Activated CD4-positive, alpha-beta memory T cell treated with anti-CD3 and anti-CD28 coated beads, Interleukin-2, amount 10 ng/mL, durations not matched to agents 7 days and 5 days (primary cell): ENCODE results near the gene NUDC. TPM values are rescaled to one million over a fixed set of nuclear protein-coding genes. Genes with fewer than 3 reads are reported as not detected.
"Not testable (repeated sequence)": the region's sequence is repeated elsewhere in the genome, so short reads cannot be mapped to it uniquely, and the experiment has no call there.

Experiments
- CTCF ChIA-PET: fragments of 350-600 bp; sonication (Branson Sonifier 250); formaldehyde crosslinking; loops from one replicate; lab custom pipeline; 2021; ENCODE audit warnings: antibody characterized with exemption, inconsistent platforms; lab: Charles Lee
- POLR2A ChIA-PET: fragments of 350-600 bp; sonication (Branson Sonifier 250); formaldehyde crosslinking; loops from one replicate; lab custom pipeline; 2021; ENCODE audit warnings: antibody characterized with exemption; lab: Charles Lee
- DNase-seq: peaks from one replicate; pipeline ENCODE4 v3.0.0-alpha.2; 2020
- H3K27ac Mint-ChIP-seq: one replicate; pipeline ENCODE4 v1.8.0; 2021; ENCODE audit warnings: mild to moderate bottlenecking, mixed read lengths
- H3K27me3 Mint-ChIP-seq: one replicate; pipeline ENCODE4 v1.8.0; 2021; ENCODE audit warnings: mixed read lengths
- H3K36me3 Mint-ChIP-seq: one replicate; pipeline ENCODE4 v1.8.0; 2021; ENCODE audit warnings: low read depth, mixed read lengths
- H3K4me1 Mint-ChIP-seq: one replicate; pipeline ENCODE4 v1.8.0; 2021; ENCODE audit warnings: mixed read lengths
- H3K4me3 Mint-ChIP-seq: one replicate; pipeline ENCODE4 v1.8.0; 2021; ENCODE audit warnings: mild to moderate bottlenecking, mixed read lengths
- H3K9me3 Mint-ChIP-seq: one replicate; pipeline ENCODE4 v1.8.0; 2021; ENCODE audit warnings: mixed read lengths
- total RNA-seq, 2 experiments: library from RNA; stranded (reverse); gene quantifications; one replicate each; pipeline ENCODE4 v1.2.3, GENCODE V29; 2021

The NUDC gene
- total RNA-seq, 2 experiments from 2014 or later, result 55.5 to 56.1 TPM

GRCh38 chr1:26945138-26945537 lies 23.6 kb downstream of the NUDC start:
- DNase-seq, result no peak
- Mint-ChIP-seq H3K9me3 (no peaks in the 10 kb centered on the region), H3K27ac (no peak overlapping the region), H3K36me3 (peaks cover 38% of the 10 kb centered on the region), H3K27me3 (no peaks in the 10 kb centered on the region), H3K4me3 (no peak overlapping the region), H3K4me1 (peaks cover 1% of the 10 kb centered on the region)
- ChIA-PET POLR2A (interaction anchor here (1.1 to 1.2 kb wide), 2 partner anchors 8 to 14 kb away, joined by 3 read pairs; no protein-coding TSS in a partner anchor), CTCF (no interaction called here)

- H3K9me3 Mint-ChIP-seq, result no peaks in the 10 kb centered on the region
- ChIA-PET CTCF (no interaction called here), POLR2A (interaction anchor here (0.8 to 1.1 kb wide), 2 partner anchors 9 to 45 kb away, joined by 3 read pairs; partner anchors contain the start of gene GPATCH3)
- no peaks in the 10 kb centered on the region for H3K27me3 Mint-ChIP-seq
- no peak overlapping the region for H3K27ac Mint-ChIP-seq
- no peak overlapping the region for H3K4me3 Mint-ChIP-seq
- DNase-seq, result no peak
- H3K36me3 Mint-ChIP-seq, result peaks cover 35% of the 10 kb centered on the region
- no peaks in the 10 kb centered on the region for H3K4me1 Mint-ChIP-seq
Measured at GRCh38 chr1:26945728-26946127, 24.2 kb downstream of the NUDC start.

- H3K9me3 Mint-ChIP-seq, result no peaks in the 10 kb centered on the region
- peaks cover 34% of the 10 kb centered on the region for H3K36me3 Mint-ChIP-seq
- ChIA-PET POLR2A (interaction anchor here (0.8 to 1.1 kb wide), 2 partner anchors 10 to 46 kb away, joined by 3 read pairs; partner anchors contain the start of gene GPATCH3), CTCF (no interaction called here)
- H3K4me1 Mint-ChIP-seq, result no peaks in the 10 kb centered on the region
- no peak overlapping the region for H3K27ac Mint-ChIP-seq
- H3K4me3 Mint-ChIP-seq, result no peak overlapping the region
- no peaks in the 10 kb centered on the region for H3K27me3 Mint-ChIP-seq
- DNase-seq, result no peak
Measured at GRCh38 chr1:26946270-26946669, 24.7 kb downstream of the NUDC start.

GRCh38 chr1:26948725-26949057 lies 27.1 kb downstream of the NUDC start:
- H3K4me3 Mint-ChIP-seq, DNase-seq, CTCF ChIA-PET, H3K4me1 Mint-ChIP-seq, H3K27me3 Mint-ChIP-seq, H3K27ac Mint-ChIP-seq, H3K9me3 Mint-ChIP-seq, POLR2A ChIA-PET: not testable (repeated sequence)
- H3K36me3 Mint-ChIP-seq, result peaks cover 18% of the 10 kb centered on the region

- no peaks in the 10 kb centered on the region for H3K9me3 Mint-ChIP-seq
- H3K4me3 Mint-ChIP-seq, result no peak overlapping the region
- H3K27me3 Mint-ChIP-seq, result no peaks in the 10 kb centered on the region
- DNase-seq, result no peak
- ChIA-PET POLR2A (no interaction called here), CTCF (no interaction called here)
- no peak overlapping the region for H3K27ac Mint-ChIP-seq
- no peaks in the 10 kb centered on the region for H3K4me1 Mint-ChIP-seq
- H3K36me3 Mint-ChIP-seq, result peaks cover 17% of the 10 kb centered on the region
Measured at GRCh38 chr1:26949266-26949925, 27.9 kb downstream of the NUDC start.

GRCh38 chr1:26949926-26950319 lies 28.4 kb downstream of the NUDC start:
- no peak overlapping the region for H3K27ac Mint-ChIP-seq
- no peak for DNase-seq
- H3K27me3 Mint-ChIP-seq, result no peaks in the 10 kb centered on the region
- H3K4me3 Mint-ChIP-seq, result no peak overlapping the region
- no peaks in the 10 kb centered on the region for H3K4me1 Mint-ChIP-seq
- CTCF ChIA-PET, result no interaction called here
- H3K36me3 Mint-ChIP-seq, result peaks cover 16% of the 10 kb centered on the region
- no peaks in the 10 kb centered on the region for H3K9me3 Mint-ChIP-seq
- POLR2A ChIA-PET, result no interaction called here

GRCh38 chr1:26950602-26951001 lies 29.1 kb downstream of the NUDC start:
- CTCF ChIA-PET, result no interaction called here
- no peaks in the 10 kb centered on the region for H3K27me3 Mint-ChIP-seq
- POLR2A ChIA-PET, result no interaction called here

GRCh38 chr1:26951216-26951615 lies 29.7 kb downstream of the NUDC start:
- CTCF ChIA-PET, result no interaction called here

More at GRCh38 chr1:26950602-26951001, 29.1 kb downstream of the NUDC start:
- peaks cover 9% of the 10 kb centered on the region for H3K36me3 Mint-ChIP-seq
- H3K4me1 Mint-ChIP-seq, result no peaks in the 10 kb centered on the region
- no peak for DNase-seq
- no peak overlapping the region for H3K27ac Mint-ChIP-seq
- H3K9me3 Mint-ChIP-seq, result no peaks in the 10 kb centered on the region
- H3K4me3 Mint-ChIP-seq, result no peak overlapping the region

GRCh38 chr1:26951821-26952497 lies 30.4 kb downstream of the NUDC start:
- H3K36me3 Mint-ChIP-seq, result no peaks in the 10 kb centered on the region
- peaks cover 4% of the 10 kb centered on the region for H3K9me3 Mint-ChIP-seq
- H3K4me3 Mint-ChIP-seq, result no peak overlapping the region
- DNase-seq, result no peak
- no peak overlapping the region for H3K27ac Mint-ChIP-seq
- ChIA-PET CTCF (no interaction called here), POLR2A (no interaction called here)
- peaks cover 3% of the 10 kb centered on the region for H3K27me3 Mint-ChIP-seq
- H3K4me1 Mint-ChIP-seq, result no peaks in the 10 kb centered on the region

More at GRCh38 chr1:26951216-26951615, 29.7 kb downstream of the NUDC start:
- H3K4me3 Mint-ChIP-seq, result no peak overlapping the region
- peaks cover 3% of the 10 kb centered on the region for H3K36me3 Mint-ChIP-seq
- H3K4me1 Mint-ChIP-seq, result no peaks in the 10 kb centered on the region
- no peak overlapping the region for H3K27ac Mint-ChIP-seq
- POLR2A ChIA-PET, result no interaction called here
- H3K27me3 Mint-ChIP-seq, result peaks cover 3% of the 10 kb centered on the region
- DNase-seq, result no peak
- peaks cover 2% of the 10 kb centered on the region for H3K9me3 Mint-ChIP-seq

GRCh38 chr1:26953374-26953773 lies 31.8 kb downstream of the NUDC start:
- H3K9me3 Mint-ChIP-seq, result peaks cover 4% of the 10 kb centered on the region
- CTCF ChIA-PET, result no interaction called here
- no peaks in the 10 kb centered on the region for H3K36me3 Mint-ChIP-seq

GRCh38 chr1:26956321-26956720 lies 34.8 kb downstream of the NUDC start:
- Mint-ChIP-seq H3K4me3 (no peak overlapping the region), H3K4me1 (peaks cover 8% of the 10 kb centered on the region)

More at GRCh38 chr1:26953374-26953773, 31.8 kb downstream of the NUDC start:
- peaks cover 7% of the 10 kb centered on the region for H3K27me3 Mint-ChIP-seq
- DNase-seq, result no peak
- H3K4me3 Mint-ChIP-seq, result no peak overlapping the region
- POLR2A ChIA-PET, result no interaction called here
- H3K27ac Mint-ChIP-seq, result no peak overlapping the region
- H3K4me1 Mint-ChIP-seq, result no peaks in the 10 kb centered on the region

GRCh38 chr1:26957306-26957705 lies 35.8 kb downstream of the NUDC start:
- Mint-ChIP-seq H3K36me3 (no peaks in the 10 kb centered on the region), H3K27me3 (peaks cover 40% of the 10 kb centered on the region), H3K4me3 (no peak overlapping the region), H3K9me3 (peaks cover 4% of the 10 kb centered on the region), H3K4me1 (peaks cover 8% of the 10 kb centered on the region), H3K27ac (no peak overlapping the region)
- ChIA-PET POLR2A (no interaction called here), CTCF (no interaction called here)
- DNase-seq, result no peak

More at GRCh38 chr1:26956321-26956720, 34.8 kb downstream of the NUDC start:
- H3K27ac Mint-ChIP-seq, result no peak overlapping the region
- peaks cover 30% of the 10 kb centered on the region for H3K27me3 Mint-ChIP-seq
- CTCF ChIA-PET, result no interaction called here
- DNase-seq, result no peak
- H3K9me3 Mint-ChIP-seq, result peaks cover 4% of the 10 kb centered on the region
- no peaks in the 10 kb centered on the region for H3K36me3 Mint-ChIP-seq
- POLR2A ChIA-PET, result no interaction called here

- POLR2A ChIA-PET, result interaction anchor here (1.4 kb wide), 1 partner anchor 14 kb away, joined by 3 read pairs; no protein-coding TSS in a partner anchor
- Mint-ChIP-seq H3K27ac (no peak overlapping the region), H3K27me3 (peaks cover 46% of the 10 kb centered on the region), H3K4me3 (peak overlapping the region; percentile 4), H3K9me3 (peaks cover 4% of the 10 kb centered on the region), H3K4me1 (peaks cover 8% of the 10 kb centered on the region), H3K36me3 (no peaks in the 10 kb centered on the region)
- no peak for DNase-seq
- CTCF ChIA-PET, result no interaction called here
Measured at GRCh38 chr1:26959270-26959669, 37.7 kb downstream of the NUDC start.
